ENCODE data around the gene PPP4R3A. TPM values are rescaled to one million over a fixed set of nuclear protein-coding genes. Genes with fewer than 3 reads are reported as not detected.
A peak's percentile ranks its signal among the peaks of the same experiment; 100 is the strongest.
"Not testable (repeated sequence)": the region's sequence is repeated elsewhere in the genome, so short reads cannot be mapped to it uniquely, and the experiment has no call there.

Gene PPP4R3A
- total RNA-seq, 1 experiment from 2014 or later: 148 TPM

GRCh38 chr14:91496790-91497189, 13.3 kb downstream of the PPP4R3A start:
- H3K27ac Mint-ChIP-seq: peak overlapping the region in 1 of 3 experiments; percentile 14; a peak in 2 of 7 replicates

GRCh38 chr14:91494392-91495065, 15.6 kb downstream of the PPP4R3A start:
- not testable (repeated sequence) for H3K18ac ChIP-seq (ENCODE audit: insufficient read length, low read depth, low read length); H3K9me3 ChIP-seq (ENCODE audit: control insufficient read depth, low read depth, low read length); H2BK20ac ChIP-seq (ENCODE audit: low read depth, low read length, poor library complexity, severe bottlenecking); H3K79me1 ChIP-seq (ENCODE audit: insufficient read depth, low read depth, low read length, poor library complexity, severe bottlenecking); H4K20me1 ChIP-seq (ENCODE audit: control insufficient read depth, insufficient read depth, insufficient read length); H4K91ac ChIP-seq (ENCODE audit: insufficient read length, low read depth, low read length); H3K27me3 Mint-ChIP-seq (ENCODE audit: low read depth); H3K56ac ChIP-seq (ENCODE audit: insufficient read length, low read depth, low read length); H3K23me2 ChIP-seq (ENCODE audit: insufficient read length, low read depth, low read length, poor library complexity, severe bottlenecking); H2AK5ac ChIP-seq (ENCODE audit: insufficient read length, low read length); DNase-seq; H3K9me3 Mint-ChIP-seq; H3K9ac ChIP-seq (ENCODE audit: extremely low read depth, insufficient read length, low read length); H4K5ac ChIP-seq (ENCODE audit: insufficient read length, low read depth, low read length); H2BK120ac ChIP-seq (ENCODE audit: low read depth, low read length, poor library complexity, severe bottlenecking); H4K8ac ChIP-seq (replicated peaks; ENCODE audit: insufficient read length, low read depth, low read length); H2BK5ac ChIP-seq (ENCODE audit: insufficient read length, low read length); H2BK12ac ChIP-seq (ENCODE audit: insufficient read length, low read depth, low read length); H3K4me3 Mint-ChIP-seq; H3K27me3 ChIP-seq (ENCODE audit: insufficient read depth, low read length); H3K4ac ChIP-seq (ENCODE audit: low read depth, low read length); H3K4me1 ChIP-seq (ENCODE audit: insufficient read depth, low read length); H3K27ac ChIP-seq (ENCODE audit: insufficient read length, low read depth, low read length); H2AFZ ChIP-seq (ENCODE audit: low read length); H3K14ac ChIP-seq (ENCODE audit: insufficient read depth, low read length); H3T11ph ChIP-seq (ENCODE audit: low read length); H2BK15ac ChIP-seq (ENCODE audit: low read depth, low read length); H3K4me2 ChIP-seq (ENCODE audit: insufficient read depth, insufficient read length, low read length); H3K23ac ChIP-seq (ENCODE audit: insufficient read length, low read depth, low read length)
- no CpG with 5 or more reads among the region's 8 CpGs for WGBS (ENCODE audit: extremely low coverage, insufficient read length, low lambda C conversion rate)
- H3K4me1 Mint-ChIP-seq: peaks cover 24 to 27% of the 10 kb centered on the region in 2 experiments
- peak overlapping the region in 1 of 3 experiments; percentile 67; a peak in 1 of 7 replicates for H3K27ac Mint-ChIP-seq
- peaks cover 6 to 20% (median 16%) of the 10 kb centered on the region in 3 experiments; a peak in 5 of 7 replicates for H3K36me3 Mint-ChIP-seq (ENCODE audit: insufficient read depth in 1 of 3, low read depth in 3 of 3)
- peaks cover 56% of the 10 kb centered on the region; the same call in 1 of the 2 replicates for H3K79me2 ChIP-seq (ENCODE audit: insufficient read depth, low read length)

More at GRCh38 chr14:91496790-91497189, 13.3 kb downstream of the PPP4R3A start:
- Histone ChIP-seq H3K56ac (ENCODE audit: insufficient read length, low read depth, low read length) (no peak overlapping the region), H2BK5ac (ENCODE audit: insufficient read length, low read length) (no peak overlapping the region), H2BK12ac (ENCODE audit: insufficient read length, low read depth, low read length) (no peak overlapping the region), H3K9me3 (ENCODE audit: control insufficient read depth, low read depth, low read length) (no peaks in the 10 kb centered on the region), H3T11ph (ENCODE audit: low read length) (no peak overlapping the region), H2BK120ac (ENCODE audit: low read depth, low read length, poor library complexity, severe bottlenecking) (no peak overlapping the region), H2AK5ac (ENCODE audit: insufficient read length, low read length) (no peak overlapping the region), H3K27me3 (ENCODE audit: insufficient read depth, low read length) (no peaks in the 10 kb centered on the region), H2AFZ (ENCODE audit: low read length) (no peak overlapping the region), H2BK20ac (ENCODE audit: low read depth, low read length, poor library complexity, severe bottlenecking) (no peak overlapping the region), H3K14ac (ENCODE audit: insufficient read depth, low read length) (no peak overlapping the region), H3K23me2 (ENCODE audit: insufficient read length, low read depth, low read length, poor library complexity, severe bottlenecking) (no peaks in the 10 kb centered on the region), H3K79me1 (ENCODE audit: insufficient read depth, low read depth, low read length, poor library complexity, severe bottlenecking) (peaks cover 15% of the 10 kb centered on the region), H3K4me2 (ENCODE audit: insufficient read depth, insufficient read length, low read length) (no peak overlapping the region), H4K91ac (ENCODE audit: insufficient read length, low read depth, low read length) (no peak overlapping the region), H3K27ac (ENCODE audit: insufficient read length, low read depth, low read length) (no peak overlapping the region), H4K5ac (ENCODE audit: insufficient read length, low read depth, low read length) (no peak overlapping the region), H4K8ac (replicated peaks; ENCODE audit: insufficient read length, low read depth, low read length) (no peak overlapping the region), H3K4ac (ENCODE audit: low read depth, low read length) (no peak overlapping the region), H2BK15ac (ENCODE audit: low read depth, low read length) (no peak overlapping the region), H3K18ac (ENCODE audit: insufficient read length, low read depth, low read length) (no peak overlapping the region), H4K20me1 (ENCODE audit: control insufficient read depth, insufficient read depth, insufficient read length) (no peaks in the 10 kb centered on the region), H3K79me2 (ENCODE audit: insufficient read depth, low read length) (peaks cover 69% of the 10 kb centered on the region), H3K4me1 (ENCODE audit: insufficient read depth, low read length) (no peaks in the 10 kb centered on the region), H3K23ac (ENCODE audit: insufficient read length, low read depth, low read length) (no peak overlapping the region), H3K9ac (ENCODE audit: extremely low read depth, insufficient read length, low read length) (no peak overlapping the region)
- DNase-seq: no peak
- Mint-ChIP-seq H3K4me1 (peaks cover 24 to 27% of the 10 kb centered on the region in 2 experiments), H3K36me3 (ENCODE audit: insufficient read depth in 1 of 3, low read depth in 3 of 3) (peaks cover 11 to 25% (median 15%) of the 10 kb centered on the region in 3 experiments; a peak in 6 of 7 replicates), H3K27me3 (ENCODE audit: low read depth) (no peaks in the 10 kb centered on the region), H3K9me3 (no peaks in the 10 kb centered on the region), H3K4me3 (no peak overlapping the region)
- no CpG with 5 or more reads among the region's 1 CpG for WGBS (ENCODE audit: extremely low coverage, insufficient read length, low lambda C conversion rate)
- no peak for TF ChIP-seq CTCF (conservative IDR thresholded peaks at IDR 0.05)
